A204.1 (cell line): ENCODE measurements around the gene WNT3.
"Not testable (repeated sequence)": the region's sequence is repeated elsewhere in the genome, so short reads cannot be mapped to it uniquely, and the experiment has no call there.

Source experiments
- FAIRE-seq: peaks from 2 replicates; lab custom pipeline; 2012; peaks lifted over from hg19 to GRCh38; lab: Jason Lieb, UNC

Gene WNT3

DNA sequence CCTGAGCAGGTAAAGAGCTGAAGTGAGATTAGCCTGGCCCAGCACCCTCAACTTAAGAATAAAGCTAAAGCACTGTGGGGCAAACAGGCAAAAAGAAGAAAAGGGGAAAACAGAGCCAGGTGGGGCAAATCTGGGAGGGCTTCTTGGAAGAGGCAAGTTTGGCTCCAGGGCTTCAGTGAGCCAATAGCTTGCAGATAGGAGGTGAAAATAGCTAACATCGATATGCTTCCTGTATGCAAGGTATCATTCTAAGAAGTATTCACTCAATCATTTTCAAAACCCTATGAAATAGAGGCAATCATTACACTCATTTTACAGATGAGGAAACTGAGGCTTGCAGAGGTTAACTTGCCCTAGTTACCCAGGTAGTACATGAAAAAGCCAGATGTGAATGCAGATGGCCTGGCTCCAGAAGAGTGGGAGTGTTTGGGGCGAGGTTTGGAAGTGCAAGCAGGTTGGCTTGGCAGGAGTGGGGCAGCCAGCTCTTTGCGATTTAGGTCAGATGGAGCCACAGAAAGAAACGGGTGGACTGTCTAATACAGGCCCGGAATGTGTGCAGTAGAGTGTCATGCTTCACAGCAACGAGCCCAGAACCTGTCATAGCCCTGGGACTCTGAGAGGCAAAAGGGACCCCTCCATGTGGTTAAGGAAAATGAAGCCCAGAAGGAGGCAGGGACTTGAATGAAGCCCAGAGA, 5.7 kb downstream of the WNT3 start:
- FAIRE-seq, result no peak

GRCh38 chr17:46811978-46812583, 6.4 kb downstream of the WNT3 start:
- no peak for FAIRE-seq

DNA sequence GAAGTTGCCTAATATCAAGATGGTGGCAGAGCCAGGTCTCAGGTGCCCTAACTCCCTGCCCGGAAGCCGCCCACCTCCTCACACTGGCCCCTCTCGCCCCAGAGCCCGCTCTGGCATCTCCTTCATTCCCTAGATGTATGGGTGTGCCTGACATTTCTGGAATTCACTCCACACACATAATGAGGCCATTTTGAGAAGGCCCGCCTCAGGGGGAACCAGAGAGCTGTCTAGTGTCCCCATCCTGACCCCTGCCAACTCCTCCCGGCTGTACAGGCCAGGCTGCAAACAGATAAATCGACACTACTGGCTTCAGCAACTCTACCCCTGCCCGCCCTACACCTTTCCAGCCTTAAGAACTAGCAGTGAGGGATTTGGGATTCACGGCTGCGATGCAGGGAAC, 7.7 kb downstream of the WNT3 start:
- FAIRE-seq, result no peak

DNA sequence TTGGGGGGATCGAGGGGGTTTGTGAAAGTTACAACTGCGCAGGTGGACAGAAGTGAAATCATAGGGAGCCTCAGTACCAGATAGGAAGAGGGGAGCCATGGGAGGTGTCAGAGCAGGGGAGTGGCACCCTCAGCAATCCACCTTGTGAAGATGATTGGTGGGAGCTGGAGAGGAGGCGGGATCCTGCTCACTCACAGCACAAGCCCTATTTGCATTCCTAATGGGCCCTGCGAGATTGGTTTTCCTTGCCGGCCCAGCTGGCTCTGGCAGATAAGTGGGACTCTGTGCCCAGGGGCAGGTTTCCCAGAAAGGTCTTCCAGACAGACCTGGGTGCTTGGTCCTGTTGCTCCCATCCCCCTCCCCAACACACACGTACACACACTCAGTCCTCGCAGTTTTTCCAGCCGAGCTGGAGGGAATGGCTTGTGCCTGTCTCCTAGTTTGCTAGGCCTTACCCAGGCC, 9.4 kb downstream of the WNT3 start:
- FAIRE-seq, result no peak

DNA sequence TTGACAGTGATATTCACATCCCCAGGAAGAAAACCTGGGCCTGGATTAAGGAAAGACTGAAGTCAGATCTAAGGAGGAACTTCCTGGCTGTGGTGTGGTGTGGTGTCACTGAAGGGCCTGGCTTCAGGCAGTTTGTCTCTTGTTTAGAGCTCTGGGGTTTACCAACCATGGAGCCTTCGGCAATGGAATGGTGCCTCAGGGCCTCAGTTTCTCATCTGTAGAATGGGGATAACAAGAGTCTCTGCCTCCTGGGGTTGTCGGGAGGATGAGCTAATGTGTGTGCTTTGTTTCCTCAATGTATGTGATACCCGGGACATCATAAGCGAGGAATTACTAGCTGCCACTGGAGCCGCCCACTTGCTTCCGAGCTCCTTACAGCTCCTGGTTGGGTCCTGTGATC, 12.7 kb downstream of the WNT3 start:
- FAIRE-seq, result no peak

DNA sequence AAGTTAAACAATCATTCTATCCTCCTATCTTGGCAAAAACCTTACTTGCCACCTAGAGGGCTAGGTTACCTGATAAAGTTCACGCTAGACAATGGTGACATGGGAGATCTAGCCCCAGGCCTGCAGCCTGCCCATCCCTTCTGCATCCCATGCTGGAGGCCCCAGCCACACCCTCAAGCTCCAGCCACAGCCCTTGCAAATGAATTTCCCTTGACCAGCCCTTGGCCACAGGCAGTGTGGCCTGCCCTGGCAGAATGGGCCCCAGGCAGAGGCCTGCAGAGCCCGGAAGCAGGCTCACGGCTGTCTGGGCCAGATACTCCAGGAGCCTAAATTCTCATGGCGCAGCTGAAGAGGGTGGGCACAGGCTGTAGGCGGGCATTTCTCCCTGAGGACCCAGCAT, 14.9 kb downstream of the WNT3 start:
- no peak for FAIRE-seq

DNA sequence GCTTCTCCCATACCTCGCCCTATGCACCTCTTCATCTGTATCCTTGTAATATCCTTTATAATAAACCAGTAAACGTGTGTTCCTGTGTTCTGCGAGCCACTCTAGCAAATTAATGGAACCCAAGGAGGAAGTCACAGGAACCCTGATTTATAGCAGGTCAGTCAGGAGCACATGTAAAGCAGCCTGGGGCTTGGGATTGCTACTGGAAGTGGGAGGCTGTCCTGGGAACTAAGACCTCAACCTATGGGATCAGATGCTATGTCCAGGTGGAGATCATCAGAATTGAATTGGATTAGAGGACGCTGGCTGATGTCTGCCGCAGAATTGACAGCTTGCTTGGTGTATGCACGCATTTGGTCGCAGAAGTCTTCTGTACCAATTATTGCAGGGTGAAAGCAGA, 15.7 kb downstream of the WNT3 start:
- no peak for FAIRE-seq

- no peak for FAIRE-seq
Measured at GRCh38 chr17:46800573-46800972, 17.9 kb downstream of the WNT3 start.

DNA sequence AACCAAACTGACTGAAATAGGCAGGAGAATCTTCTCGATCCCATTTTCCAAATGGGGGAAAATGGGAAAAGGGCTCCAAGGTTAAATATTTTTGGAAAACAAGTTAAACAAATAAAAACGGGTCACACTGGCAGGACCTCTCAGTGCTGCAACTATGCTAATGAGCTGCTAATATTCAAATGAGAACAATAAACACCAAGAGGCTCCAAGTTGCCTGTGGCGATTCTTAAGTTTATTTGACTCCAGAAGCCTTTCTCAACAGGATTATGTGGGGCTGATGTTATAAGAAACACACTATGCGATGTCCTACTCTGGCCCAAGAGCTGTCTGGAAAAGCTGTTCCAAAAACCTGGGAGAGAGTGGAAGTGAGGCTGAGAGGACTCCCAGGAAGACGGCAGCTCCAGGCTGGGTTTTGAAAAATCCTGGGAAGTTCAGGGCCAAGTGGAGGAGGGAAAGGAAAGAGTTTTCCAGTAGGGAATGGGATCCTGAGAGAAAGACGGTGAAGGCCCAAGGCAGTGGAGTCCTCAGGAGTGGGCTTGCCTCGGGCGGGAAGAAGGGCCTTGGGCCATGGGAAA, 21.4 kb downstream of the WNT3 start:
- no peak for FAIRE-seq

DNA sequence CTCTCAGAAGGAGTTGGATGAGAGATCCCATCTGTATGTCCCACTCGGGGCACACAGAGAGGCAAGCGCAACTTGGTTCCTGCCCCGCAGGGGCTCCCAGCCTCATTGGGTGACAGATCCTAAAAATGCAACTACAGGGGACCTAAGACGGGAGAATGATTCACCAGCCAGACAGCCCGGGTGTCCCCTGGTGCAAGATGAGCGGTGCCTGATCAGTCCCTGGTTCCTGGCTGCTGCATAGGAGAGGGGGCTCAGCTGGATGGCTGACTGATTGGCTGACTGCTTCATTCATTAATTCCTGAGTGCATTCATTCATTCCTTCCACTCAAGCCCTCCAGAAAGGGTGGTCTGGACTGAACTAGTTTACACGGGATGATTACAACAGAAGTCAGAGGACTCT, 22.0 kb downstream of the WNT3 start:
- no peak for FAIRE-seq

GRCh38 chr17:46796084-46796483, 22.4 kb downstream of the WNT3 start:
- FAIRE-seq, result no peak

- no peak for FAIRE-seq
Measured at GRCh38 chr17:46795379-46795952, 23.0 kb downstream of the WNT3 start.

DNA sequence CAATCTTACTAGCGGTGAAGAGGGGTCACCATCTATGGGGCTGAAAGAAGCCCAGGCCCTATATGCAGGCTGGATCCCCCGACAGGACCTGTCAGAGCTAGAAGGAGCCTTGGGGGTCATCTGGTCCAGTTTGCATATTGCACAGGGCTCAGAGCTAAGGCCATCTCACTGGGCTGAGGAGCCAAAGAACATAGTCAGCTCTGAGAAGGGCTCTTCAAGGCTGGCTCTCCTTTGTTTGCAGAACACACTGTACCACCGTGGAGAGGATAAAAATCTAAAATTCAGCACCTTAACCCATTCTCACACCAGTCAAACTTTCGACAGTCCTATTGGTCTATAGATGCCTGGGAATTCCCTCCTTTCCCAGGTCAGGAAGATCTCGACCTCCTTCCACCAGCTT, 24.2 kb downstream of the WNT3 start:
- FAIRE-seq, result no peak

DNA sequence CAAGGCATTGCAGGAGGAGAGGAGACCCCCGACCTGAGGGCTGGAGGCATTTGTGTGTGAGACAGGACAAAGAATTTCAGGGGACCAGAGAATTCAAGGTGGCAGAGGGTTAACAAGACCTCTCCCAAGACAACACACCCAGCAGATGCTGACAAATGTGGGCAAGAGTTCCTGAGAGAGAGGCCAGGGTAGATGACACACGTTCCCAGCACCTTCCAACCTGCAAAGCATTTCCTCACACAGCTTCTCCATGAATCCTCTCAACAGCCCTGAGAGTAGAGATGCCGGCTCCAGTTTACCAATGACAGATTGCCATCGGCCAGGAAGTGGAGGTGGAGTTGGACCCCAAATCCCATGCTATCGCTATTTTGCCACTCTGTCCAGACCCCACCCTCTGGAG, 25.0 kb downstream of the WNT3 start:
- no peak for FAIRE-seq

GRCh38 chr17:46793023-46793422, 25.5 kb downstream of the WNT3 start:
- FAIRE-seq, result not testable (repeated sequence)

DNA sequence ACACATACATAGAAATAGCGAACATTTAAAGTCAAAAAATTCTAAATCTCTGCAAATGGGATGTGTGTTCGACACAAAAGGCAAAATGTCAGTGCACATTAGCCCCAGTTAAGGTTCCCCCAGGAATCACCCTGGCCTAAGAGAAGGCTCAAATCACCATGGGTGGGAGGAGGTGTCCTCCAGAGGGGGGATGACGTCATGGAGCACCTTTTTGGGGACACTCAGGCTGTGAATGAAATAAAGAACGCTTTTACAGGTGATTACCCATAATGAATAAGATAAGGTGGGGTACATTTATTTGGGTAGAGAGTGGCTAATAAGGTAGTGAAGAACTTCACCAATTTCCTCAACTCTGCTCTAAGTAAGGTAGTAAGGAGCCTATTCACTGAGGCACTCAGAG, 26.4 kb downstream of the WNT3 start:
- no peak for FAIRE-seq

- no peak for FAIRE-seq
Measured at GRCh38 chr17:46791531-46791930, 27.0 kb downstream of the WNT3 start.

DNA sequence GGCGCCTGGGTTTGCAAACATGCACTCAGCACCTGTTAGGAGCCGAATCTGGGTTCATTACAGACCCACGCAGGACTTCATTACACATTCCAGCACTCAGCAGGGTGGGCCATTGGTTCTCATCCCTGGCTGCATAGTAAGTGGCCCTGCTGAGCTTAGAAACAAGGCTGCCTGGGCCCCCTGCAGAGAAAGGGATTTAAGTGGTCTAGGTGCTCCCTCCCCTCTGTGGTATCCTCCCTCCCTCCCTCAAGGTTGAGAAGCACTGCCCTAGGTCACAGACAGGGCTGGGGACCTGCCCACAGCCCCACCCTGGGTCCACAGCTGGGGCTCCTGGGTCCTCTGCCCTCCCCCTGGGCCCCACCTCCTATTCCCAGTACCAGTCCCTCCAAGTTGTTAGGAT, 28.3 kb downstream of the WNT3 start:
- no peak for FAIRE-seq

DNA sequence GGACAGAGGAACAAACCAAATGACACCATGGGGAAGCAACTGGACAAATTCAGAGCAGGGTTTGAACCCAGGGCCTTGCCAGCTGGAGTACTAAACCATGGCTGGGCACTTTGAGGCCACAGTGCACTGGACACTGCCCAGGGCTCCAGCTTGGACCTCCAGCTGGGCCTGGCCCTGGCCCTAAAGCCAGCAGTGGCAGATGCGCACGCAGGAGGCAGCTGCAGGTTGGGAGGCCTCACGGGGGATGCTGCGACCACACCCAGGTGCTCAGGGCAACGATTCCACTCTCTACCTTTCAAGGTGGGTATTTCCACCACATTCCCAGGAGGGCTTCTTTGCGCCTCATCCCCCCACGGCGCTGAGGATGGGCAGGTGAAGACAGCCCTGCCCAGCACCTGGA, 28.9 kb downstream of the WNT3 start:
- FAIRE-seq, result no peak

- FAIRE-seq, result no peak
Measured at GRCh38 chr17:46788796-46789195, 29.7 kb downstream of the WNT3 start.

DNA sequence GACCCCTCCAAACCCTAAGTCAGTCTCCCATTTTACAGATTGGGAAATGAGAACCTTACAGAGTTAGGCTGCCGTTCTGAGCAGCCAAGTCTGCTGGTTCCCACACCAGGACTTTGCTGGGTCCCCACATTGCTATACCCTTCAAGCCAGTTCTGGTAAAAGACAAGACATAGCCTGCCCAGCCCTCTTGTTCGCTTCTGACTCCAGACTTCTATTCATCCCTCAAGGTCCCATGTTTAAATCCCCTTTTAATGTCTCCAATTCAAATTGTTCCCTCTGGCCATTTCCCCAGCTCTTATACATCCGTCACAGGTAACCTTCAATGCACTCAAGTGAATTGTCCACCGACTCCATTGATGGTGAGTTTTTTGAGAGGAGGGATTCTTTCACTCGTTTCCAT, 30.2 kb downstream of the WNT3 start:
- FAIRE-seq, result no peak

GRCh38 chr17:46787478-46787877, 31.0 kb downstream of the WNT3 start:
- no peak for FAIRE-seq

GRCh38 chr17:46785696-46786095, 32.8 kb downstream of the WNT3 start:
- no peak for FAIRE-seq
